ENCODE results near the gene COPG2. TPM values are rescaled to one million over a fixed set of nuclear protein-coding genes. Genes with fewer than 3 reads are reported as not detected.

Gene COPG2
- total and polyA plus RNA-seq, 2 donors (not counting 1 experiment from before 2014, with no cell fraction given): 47.8 to 52.4 TPM

DNA sequence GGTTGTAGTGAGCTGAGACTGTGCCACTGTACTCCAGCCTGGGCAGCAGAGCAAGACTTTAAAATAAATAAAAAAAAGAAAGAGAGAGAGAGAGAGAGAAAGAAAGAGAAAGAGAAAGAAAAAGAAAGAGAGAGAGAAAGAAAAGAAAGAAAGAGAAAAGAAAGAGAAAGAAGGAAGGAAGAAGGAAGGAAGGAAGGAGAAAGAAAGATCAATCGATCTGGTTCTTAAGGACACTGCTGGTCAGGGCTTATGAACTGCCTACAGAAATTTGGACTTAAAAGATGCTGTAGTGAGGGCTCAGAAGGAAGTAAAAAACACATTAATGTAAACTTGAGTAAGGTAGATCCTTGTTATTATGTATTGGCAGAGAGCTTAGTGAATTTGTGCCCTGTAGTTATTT lies 62.4 kb downstream of the COPG2 start:
- Histone ChIP-seq H2AFZ (ENCODE audit: low read length) (no peak overlapping the region), H4K20me1 (ENCODE audit: control insufficient read depth, extremely low read depth, insufficient read depth, low read length) (no peaks in the 10 kb centered on the region), H3K4me2 (ENCODE audit: extremely low read depth, insufficient read depth, low read length) (no peak overlapping the region), H3K36me3 (ENCODE audit: control insufficient read depth, insufficient read depth, low read length) (peaks cover 3% of the 10 kb centered on the region), H3K79me2 (ENCODE audit: control insufficient read depth, insufficient read depth, low read length) (no peaks in the 10 kb centered on the region), H3K27ac (ENCODE audit: insufficient read depth, low read length) (no peak overlapping the region), H3K9me3 (ENCODE audit: control insufficient read depth, insufficient read depth, low read depth, low read length) (no peaks in the 10 kb centered on the region), H3K9ac (ENCODE audit: insufficient read depth, low read length) (no peak overlapping the region), H3K27me3 (ENCODE audit: control insufficient read depth, insufficient read depth, low read length) (no peaks in the 10 kb centered on the region), H3K4me3 (replicated peaks in 1 of 4; ENCODE audit: control extremely low read depth in 1 of 4, insufficient read depth in 1 of 4, low read depth in 3 of 4, low read length in 4 of 4) (no peak overlapping the region), H3K4me1 (ENCODE audit: control insufficient read depth, extremely low read depth, insufficient read depth, low read length) (no peaks in the 10 kb centered on the region)
- TF ChIP-seq EZH2 (IDR thresholded peaks at IDR 0.05; ENCODE audit: low read length, missing control alignments): no peak
- TF ChIP-seq, protein P1, sequence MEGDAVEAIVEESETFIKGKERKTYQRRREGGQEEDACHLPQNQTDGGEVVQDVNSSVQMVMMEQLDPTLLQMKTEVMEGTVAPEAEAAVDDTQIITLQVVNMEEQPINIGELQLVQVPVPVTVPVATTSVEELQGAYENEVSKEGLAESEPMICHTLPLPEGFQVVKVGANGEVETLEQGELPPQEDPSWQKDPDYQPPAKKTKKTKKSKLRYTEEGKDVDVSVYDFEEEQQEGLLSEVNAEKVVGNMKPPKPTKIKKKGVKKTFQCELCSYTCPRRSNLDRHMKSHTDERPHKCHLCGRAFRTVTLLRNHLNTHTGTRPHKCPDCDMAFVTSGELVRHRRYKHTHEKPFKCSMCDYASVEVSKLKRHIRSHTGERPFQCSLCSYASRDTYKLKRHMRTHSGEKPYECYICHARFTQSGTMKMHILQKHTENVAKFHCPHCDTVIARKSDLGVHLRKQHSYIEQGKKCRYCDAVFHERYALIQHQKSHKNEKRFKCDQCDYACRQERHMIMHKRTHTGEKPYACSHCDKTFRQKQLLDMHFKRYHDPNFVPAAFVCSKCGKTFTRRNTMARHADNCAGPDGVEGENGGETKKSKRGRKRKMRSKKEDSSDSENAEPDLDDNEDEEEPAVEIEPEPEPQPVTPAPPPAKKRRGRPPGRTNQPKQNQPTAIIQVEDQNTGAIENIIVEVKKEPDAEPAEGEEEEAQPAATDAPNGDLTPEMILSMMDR (conservative IDR thresholded peaks at IDR 0.05 in 1 of 2, IDR thresholded peaks at IDR 0.05 in 1 of 2; ENCODE audit: low read depth in 1 of 2, low read length in 2 of 2): no peak
- no peak for DNase-seq (ENCODE audit: low read depth in 2 of 2)

DNA sequence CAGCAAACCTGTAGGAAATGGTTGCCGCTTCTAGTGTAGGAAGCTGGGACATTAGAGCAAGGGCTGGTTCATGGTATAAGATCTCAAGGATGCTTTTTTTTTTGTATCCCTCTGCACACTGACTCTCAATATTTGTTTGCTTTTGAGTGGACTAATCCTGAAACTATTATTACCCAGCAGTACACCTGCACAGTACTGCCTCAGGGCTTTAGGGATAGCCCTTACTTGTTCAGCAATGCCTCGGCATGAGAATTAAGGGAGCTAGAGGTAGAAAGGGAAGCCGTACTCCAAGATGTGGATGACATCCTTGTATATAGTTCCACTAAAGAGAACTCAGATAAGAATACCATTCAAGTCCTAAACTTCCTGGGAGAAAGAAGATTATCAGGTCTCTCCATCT lies 70.5 kb downstream of the COPG2 start:
- Histone ChIP-seq H3K9ac (ENCODE audit: insufficient read depth, low read length) (no peak overlapping the region), H2AFZ (ENCODE audit: low read length) (no peak overlapping the region), H3K9me3 (ENCODE audit: control insufficient read depth, insufficient read depth, low read depth, low read length) (no peaks in the 10 kb centered on the region), H4K20me1 (ENCODE audit: control insufficient read depth, extremely low read depth, insufficient read depth, low read length) (no peaks in the 10 kb centered on the region), H3K79me2 (ENCODE audit: control insufficient read depth, insufficient read depth, low read length) (no peaks in the 10 kb centered on the region), H3K4me2 (ENCODE audit: extremely low read depth, insufficient read depth, low read length) (no peak overlapping the region), H3K4me3 (replicated peaks in 1 of 4; ENCODE audit: control extremely low read depth in 1 of 4, insufficient read depth in 1 of 4, low read depth in 3 of 4, low read length in 4 of 4) (no peak overlapping the region), H3K27me3 (ENCODE audit: control insufficient read depth, insufficient read depth, low read length) (no peaks in the 10 kb centered on the region), H3K27ac (ENCODE audit: insufficient read depth, low read length) (no peak overlapping the region), H3K36me3 (ENCODE audit: control insufficient read depth, insufficient read depth, low read length) (no peaks in the 10 kb centered on the region), H3K4me1 (ENCODE audit: control insufficient read depth, extremely low read depth, insufficient read depth, low read length) (no peaks in the 10 kb centered on the region)
- DNase-seq (ENCODE audit: low read depth in 2 of 2): no peak
- TF ChIP-seq, protein P1 (conservative IDR thresholded peaks at IDR 0.05 in 1 of 2, IDR thresholded peaks at IDR 0.05 in 1 of 2; ENCODE audit: low read depth in 1 of 2, low read length in 2 of 2): no peak
- TF ChIP-seq EZH2 (IDR thresholded peaks at IDR 0.05; ENCODE audit: low read length, missing control alignments): no peak

DNA sequence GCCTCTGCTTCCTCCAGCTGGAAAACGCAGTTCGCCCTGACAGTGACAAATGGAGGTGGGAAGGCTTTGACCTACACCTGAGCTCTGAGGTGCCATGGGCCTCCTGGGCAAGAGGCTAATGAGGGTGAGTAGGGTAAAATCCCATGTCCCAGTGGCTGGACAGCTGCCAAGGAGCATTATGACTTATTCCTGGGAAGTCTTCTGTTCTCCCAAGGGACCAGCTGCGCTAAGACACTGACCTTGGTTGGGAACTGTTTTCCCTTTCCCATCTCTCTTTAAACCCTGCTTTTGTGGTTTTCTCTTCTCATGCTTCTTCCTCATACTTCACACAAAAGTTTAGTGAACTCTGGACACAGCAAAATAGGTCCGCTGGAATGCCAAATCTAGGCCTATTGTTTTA lies 72.6 kb downstream of the COPG2 start:
- Histone ChIP-seq H3K27ac (ENCODE audit: insufficient read depth, low read length) (no peak overlapping the region), H3K79me2 (ENCODE audit: control insufficient read depth, insufficient read depth, low read length) (no peaks in the 10 kb centered on the region), H3K27me3 (ENCODE audit: control insufficient read depth, insufficient read depth, low read length) (no peaks in the 10 kb centered on the region), H3K36me3 (ENCODE audit: control insufficient read depth, insufficient read depth, low read length) (no peaks in the 10 kb centered on the region), H3K4me1 (ENCODE audit: control insufficient read depth, extremely low read depth, insufficient read depth, low read length) (no peaks in the 10 kb centered on the region), H3K9me3 (ENCODE audit: control insufficient read depth, insufficient read depth, low read depth, low read length) (no peaks in the 10 kb centered on the region), H3K4me2 (ENCODE audit: extremely low read depth, insufficient read depth, low read length) (no peak overlapping the region), H3K4me3 (replicated peaks in 1 of 4; ENCODE audit: control extremely low read depth in 1 of 4, insufficient read depth in 1 of 4, low read depth in 3 of 4, low read length in 4 of 4) (no peak overlapping the region), H3K9ac (ENCODE audit: insufficient read depth, low read length) (no peak overlapping the region), H4K20me1 (ENCODE audit: control insufficient read depth, extremely low read depth, insufficient read depth, low read length) (no peaks in the 10 kb centered on the region), H2AFZ (ENCODE audit: low read length) (no peak overlapping the region)
- no peak for DNase-seq (ENCODE audit: low read depth in 2 of 2)
- no peak for TF ChIP-seq EZH2 (IDR thresholded peaks at IDR 0.05; ENCODE audit: low read length, missing control alignments)
- TF ChIP-seq, protein P1 (conservative IDR thresholded peaks at IDR 0.05 in 1 of 2, IDR thresholded peaks at IDR 0.05 in 1 of 2; ENCODE audit: low read depth in 1 of 2, low read length in 2 of 2): no peak

All from fibroblast of lung (primary cell).